GM18873 (cell line): Measurements from ENCODE around the gene GABRD.

ENCODE experiments used
- ATAC-seq: cut with Tn5 transposase; IDR thresholded peaks from one replicate; pipeline ENCODE4 v1.9.1; 2021; ENCODE audit warnings: mild to moderate bottlenecking, moderate library complexity, moderate number of reproducible peaks; ENCODE audit not compliant: unreplicated experiment, low FRiP score

GABRD gene

GRCh38 chr1:2014741-2015735, 4.1 kb upstream of the GABRD start:
- ATAC-seq = no peak

GRCh38 chr1:2016123-2016522, 3.0 kb upstream of the GABRD start:
- no peak for ATAC-seq

DNA sequence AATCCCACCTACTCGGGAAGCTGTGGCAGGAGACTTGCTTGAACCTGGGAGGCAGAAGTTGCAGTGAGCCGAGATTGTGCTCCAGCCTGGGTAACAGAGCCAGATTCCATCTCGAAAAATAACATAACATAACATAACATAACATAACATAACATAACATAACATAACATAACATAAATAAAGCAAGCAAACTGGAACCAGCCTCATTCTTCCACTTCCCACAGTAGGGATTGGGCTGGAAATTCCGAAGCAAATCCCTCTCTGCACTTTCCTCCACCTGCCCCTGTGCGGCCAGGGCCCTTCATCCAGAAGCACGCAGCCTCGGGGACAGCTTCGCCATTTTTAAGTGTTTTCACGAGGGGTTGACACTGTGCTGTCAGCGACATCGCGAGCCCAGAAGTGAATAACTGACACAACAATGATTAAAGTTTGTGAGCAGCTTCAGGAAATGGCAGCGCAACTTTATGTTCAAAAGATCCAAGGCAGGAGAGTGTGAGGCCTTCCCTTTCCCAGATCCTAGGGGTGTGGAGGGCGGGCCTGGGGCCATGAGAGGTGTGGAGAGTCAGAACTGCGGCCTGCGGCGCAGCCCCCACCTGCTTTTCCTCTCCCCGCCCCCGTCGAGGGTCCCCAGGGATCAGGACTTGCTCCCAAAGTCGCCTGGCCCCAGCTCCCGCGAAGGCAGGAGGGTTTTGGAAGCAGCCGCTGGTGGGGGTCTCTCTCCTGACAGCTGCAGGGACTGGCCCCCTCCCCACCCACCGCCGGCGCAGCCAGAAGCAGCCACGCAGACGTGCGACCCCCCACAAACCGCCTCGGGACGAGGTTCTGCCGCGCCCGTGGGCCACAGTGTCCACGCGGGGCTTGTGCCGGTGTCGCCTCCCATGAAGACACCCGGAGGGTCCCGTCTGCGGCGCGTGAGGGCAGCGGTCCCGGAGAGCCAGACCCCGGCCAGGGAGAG, 651 bp upstream of the GABRD start:
- no peak for ATAC-seq

- no peak for ATAC-seq
These were observed 595 bp downstream of the GABRD start for GRCh38 chr1:2019571-2020309.

- ATAC-seq = no peak
These were observed 1.1 kb downstream of the GABRD start for GRCh38 chr1:2020310-2020655.

GRCh38 chr1:2021550-2021949, 2.4 kb downstream of the GABRD start:
- no peak for ATAC-seq

GRCh38 chr1:2022063-2022770, 3.1 kb downstream of the GABRD start:
- ATAC-seq = no peak

DNA sequence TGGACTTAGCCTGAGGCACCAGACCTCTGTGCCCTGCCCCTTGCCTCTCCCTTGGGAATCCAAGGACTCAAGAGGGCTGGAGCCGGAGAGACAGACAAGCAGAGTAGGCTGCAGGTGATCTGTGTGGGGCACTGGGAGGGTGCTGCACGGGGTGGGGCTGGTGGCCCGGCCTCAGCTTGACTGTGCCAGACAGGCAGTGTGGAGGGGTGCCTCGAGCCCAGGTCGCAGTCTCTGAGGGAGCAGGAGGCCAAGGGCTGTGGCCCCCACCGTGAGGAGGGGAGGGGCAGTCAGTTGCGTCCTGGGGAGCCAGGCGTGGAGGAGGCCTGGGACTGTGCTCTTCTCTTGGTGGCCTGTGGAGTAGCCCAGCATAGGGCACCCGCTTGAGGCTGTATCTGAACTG, 4.0 kb downstream of the GABRD start:
- no peak for ATAC-seq

DNA sequence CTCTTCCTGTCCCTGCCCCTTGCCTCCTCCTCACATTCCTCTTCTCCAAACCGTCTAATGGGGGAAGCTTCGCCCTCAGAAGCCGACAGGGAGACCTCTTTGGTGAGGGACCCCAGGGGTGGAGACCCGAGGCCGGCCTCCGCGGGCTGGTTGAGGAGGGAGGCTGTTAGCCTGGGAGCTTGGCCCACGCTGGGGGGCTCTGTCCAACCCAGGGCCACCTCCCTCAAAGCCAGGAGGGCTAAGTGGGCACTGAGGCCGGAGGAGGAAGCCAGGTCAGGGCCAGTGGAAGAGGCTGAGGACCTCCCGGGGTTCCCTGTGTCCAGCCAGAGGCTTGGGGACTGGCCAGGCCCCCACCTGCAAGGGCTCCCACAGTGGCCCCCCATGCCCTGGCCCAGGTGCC, 5.3 kb downstream of the GABRD start:
- no peak for ATAC-seq

- ATAC-seq = no peak
These were observed 5.7 kb downstream of the GABRD start for GRCh38 chr1:2024887-2025286.

DNA sequence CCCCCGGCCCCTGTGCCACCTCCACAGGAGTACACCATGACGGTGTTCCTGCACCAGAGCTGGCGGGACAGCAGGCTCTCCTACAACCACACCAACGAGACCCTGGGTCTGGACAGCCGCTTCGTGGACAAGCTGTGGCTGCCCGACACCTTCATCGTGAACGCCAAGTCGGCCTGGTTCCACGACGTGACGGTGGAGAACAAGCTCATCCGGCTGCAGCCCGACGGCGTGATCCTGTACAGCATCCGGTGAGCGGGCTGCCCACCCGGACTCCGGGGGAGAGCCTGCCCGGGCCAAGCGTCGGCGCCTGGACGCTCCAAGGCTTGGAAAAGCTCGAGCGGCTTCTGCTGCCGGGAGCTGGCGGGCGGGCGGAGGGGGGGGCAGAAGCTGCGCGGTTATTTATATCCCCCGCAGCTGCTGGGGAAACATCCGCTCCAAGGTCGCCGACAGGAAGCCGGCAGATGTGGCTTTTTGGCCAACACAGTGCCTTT, 6.4 kb downstream of the GABRD start:
- ATAC-seq = no peak

DNA sequence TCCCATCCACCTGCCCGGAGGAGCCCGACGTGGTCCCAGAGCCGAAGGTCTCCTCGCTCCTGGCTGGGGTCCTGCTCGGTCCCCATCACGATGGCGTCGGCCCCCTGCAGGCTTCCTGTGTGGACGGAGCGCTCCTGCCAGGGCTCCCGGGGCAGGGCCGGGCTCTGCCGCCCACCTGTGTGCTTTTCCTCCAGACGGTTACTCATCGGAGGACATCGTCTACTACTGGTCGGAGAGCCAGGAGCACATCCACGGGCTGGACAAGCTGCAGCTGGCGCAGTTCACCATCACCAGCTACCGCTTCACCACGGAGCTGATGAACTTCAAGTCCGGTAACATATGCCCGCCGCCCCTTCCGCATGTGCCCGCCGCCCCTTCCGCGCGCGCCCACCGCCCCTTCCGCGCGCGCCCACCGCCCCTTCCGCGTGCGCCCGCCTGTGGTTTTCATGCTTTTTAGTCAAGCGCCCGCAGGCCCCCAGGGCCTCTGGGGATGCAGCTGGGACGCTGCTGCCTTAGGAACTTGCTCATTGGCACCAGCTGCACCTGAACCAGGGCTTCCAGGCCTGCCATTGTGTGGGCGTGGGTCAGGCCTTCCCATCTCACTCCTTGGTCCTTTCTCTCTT, 8.9 kb downstream of the GABRD start:
- no peak for ATAC-seq

DNA sequence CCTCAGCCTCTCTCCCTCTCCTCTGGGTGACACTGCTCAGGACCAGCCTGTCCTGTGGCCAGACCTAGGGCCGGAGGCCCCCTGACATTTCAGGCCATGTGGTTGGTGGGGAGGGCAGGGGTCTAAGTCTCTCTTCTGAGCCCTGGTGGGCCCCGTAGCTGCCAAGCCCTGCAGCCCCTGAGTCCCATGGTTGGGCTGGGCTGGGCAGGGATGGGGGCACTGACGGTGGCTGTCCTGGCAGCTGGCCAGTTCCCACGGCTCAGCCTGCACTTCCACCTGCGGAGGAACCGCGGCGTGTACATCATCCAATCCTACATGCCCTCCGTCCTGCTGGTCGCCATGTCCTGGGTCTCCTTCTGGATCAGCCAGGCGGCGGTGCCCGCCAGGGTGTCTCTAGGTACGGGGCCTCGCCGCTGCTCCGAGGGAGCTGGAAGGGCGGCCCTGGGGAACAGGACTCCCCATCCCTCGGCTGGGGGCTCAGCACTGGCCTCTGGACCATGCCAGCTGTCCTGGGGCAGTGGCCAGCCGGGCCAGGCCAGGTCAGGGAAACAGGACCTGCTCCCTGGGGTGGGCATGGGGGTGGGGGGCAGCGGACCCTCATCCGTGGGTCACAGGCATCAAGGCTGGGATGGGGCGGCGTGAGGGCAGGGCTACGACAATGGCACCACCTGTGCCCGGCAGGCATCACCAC, 9.9 kb downstream of the GABRD start:
- ATAC-seq = no peak

DNA sequence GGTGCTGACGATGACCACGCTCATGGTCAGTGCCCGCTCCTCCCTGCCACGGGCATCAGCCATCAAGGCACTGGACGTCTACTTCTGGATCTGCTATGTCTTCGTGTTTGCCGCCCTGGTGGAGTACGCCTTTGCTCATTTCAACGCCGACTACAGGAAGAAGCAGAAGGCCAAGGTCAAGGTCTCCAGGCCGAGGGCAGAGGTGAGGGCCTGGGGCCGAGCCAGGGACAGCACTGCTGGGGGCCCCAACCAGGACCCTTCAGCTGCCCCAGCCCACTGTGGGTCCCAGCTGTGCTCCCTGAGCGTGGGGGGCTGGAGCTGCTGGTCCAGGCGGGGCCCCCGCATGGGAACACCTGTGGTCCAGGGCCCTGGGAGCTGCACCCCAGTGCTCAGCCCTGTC, 10.4 kb downstream of the GABRD start:
- no peak for ATAC-seq

DNA sequence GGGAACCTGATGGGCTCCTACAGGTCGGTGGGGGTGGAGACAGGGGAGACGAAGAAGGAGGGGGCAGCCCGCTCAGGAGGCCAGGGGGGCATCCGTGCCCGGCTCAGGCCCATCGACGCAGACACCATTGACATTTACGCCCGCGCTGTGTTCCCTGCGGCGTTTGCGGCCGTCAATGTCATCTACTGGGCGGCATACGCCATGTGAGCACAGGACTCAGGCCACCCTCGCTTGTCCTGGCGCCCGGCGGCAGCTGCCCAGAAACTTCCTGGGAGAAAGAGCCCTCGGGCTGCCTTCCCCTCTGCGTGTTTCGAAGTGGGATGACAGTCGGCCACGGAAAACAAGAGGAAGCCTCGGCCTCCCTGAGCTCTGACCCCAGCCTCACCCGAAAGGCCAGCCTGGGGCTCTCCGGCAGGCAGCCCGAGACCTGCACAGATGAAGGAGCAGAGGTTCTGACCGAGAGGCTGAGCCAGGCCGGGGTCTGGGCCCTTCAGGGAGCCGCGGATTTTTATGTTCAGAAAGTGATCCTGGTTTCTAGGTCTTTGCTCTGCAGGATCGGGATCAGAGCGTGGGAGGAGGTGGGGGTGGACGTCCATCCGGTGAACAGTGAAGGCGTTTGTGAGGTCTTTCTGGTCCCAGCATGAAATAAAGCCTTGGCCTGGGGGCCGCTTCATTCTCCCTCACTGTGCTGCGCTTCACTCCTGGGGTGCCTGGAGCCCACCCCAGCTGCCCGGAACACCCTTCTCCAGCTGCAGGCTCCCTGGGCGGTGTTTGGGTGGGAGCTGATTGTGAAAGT, 11.1 kb downstream of the GABRD start:
- ATAC-seq = no peak

DNA sequence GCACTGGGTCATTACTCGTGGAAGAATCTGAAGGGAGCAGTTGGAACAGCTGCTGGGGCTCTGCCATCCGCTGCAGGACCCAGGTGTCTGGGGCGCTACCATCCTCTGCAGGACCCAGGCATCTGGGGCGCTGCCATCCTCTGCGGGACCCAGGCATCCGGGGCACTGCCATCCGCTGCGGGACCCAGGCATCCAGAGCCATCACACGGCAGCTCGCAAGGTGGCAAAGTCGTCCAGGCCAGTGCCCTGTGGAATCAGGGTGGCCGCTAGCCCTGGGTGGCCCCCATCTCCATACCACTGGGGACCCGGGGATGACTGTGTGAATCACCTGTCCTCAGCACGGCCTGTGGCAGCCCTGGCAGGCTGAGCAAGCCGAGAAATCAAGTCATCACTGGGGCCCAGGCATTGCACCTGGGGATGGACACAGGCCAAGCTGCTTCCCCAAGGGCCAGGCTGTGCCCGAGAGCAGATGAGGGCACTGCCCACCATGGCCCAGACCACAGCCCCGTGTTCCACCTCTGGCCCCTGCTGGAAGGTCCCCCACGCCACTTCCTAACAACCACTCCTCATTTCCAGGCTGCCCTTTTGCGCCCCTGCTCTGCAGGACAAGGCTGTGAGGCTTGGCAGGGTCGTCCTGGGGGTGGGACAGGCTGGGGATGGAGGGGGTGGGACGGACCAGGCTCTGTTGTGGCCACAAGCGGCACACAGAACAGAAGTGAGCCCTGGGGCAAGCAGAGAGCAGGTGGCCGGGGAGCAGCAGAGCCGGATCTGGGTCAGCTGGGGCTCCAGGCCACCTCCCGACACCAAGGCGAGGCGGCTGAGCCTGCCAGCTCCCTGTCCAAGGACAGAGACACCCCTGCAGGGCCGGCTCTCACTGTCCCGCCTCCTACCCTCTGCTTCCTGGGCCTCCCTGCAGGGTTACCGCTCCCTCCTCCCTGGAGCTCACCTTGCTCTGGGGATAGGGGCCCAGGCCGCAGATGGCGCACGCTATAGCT, 12.7 kb downstream of the GABRD start:
- no peak for ATAC-seq

GRCh38 chr1:2032737-2033136, 13.6 kb downstream of the GABRD start:
- ATAC-seq = no peak
